Neural cell (in vitro differentiated cells): ENCODE results near the gene UBXN4. TPM values are rescaled to one million over a fixed set of nuclear protein-coding genes. Genes with fewer than 3 reads are reported as not detected.

Experiments used
- H2AFZ ChIP-seq: fragments of 200-600, 300-800 bp; sonication (generic), shearing (Covaris generic); 2 replicates; pipeline ENCODE4 v1.6.0; 2014; ENCODE audit warnings: low read depth, mild to moderate bottlenecking, antibody characterized with exemption, low read length, moderate library complexity
- H3F3A ChIP-seq: fragments of 200-600 bp; shearing (Covaris generic); 2 replicates; pipeline ENCODE4 v1.6.1; 2016; ENCODE audit warnings: mild to moderate bottlenecking, moderate library complexity, mixed read lengths, antibody characterized with exemption, low read length; ENCODE audit not compliant: insufficient read depth, poor library complexity, severe bottlenecking
- H3K27ac ChIP-seq: fragments of 200-600, 300-800 bp; sonication (generic), shearing (Covaris generic); 2 replicates; pipeline ENCODE4 v1.5.1; 2014; ENCODE audit warnings: mild to moderate bottlenecking, low read length, moderate library complexity
- H3K27me3 ChIP-seq: fragments of 300-800, 200-600 bp; sonication (generic), shearing (Covaris generic); 2 replicates; pipeline ENCODE4 v1.6.0; 2014; ENCODE audit warnings: mild to moderate bottlenecking, low read depth, low read length, moderate library complexity; ENCODE audit not compliant: insufficient read depth
- H3K36me3 ChIP-seq: fragments of 300-800, 200-600 bp; sonication (generic), shearing (Covaris generic); 2 replicates; pipeline ENCODE4 v1.5.1; 2014; ENCODE audit warnings: mild to moderate bottlenecking, antibody characterized with exemption, low read length, moderate library complexity; ENCODE audit not compliant: insufficient read depth
- H3K4me2 ChIP-seq: fragments of 300-800, 200-600 bp; sonication (generic), shearing (Covaris generic); 2 replicates; pipeline ENCODE4 v1.6.0; 2014; ENCODE audit warnings: mild to moderate bottlenecking, low read length
- H3K4me3 ChIP-seq: fragments of 300-800, 200-600 bp; sonication (generic), shearing (Covaris generic); 2 replicates; pipeline ENCODE4 v1.5.1; 2014; ENCODE audit warnings: mild to moderate bottlenecking, low read length, moderate library complexity
- H3K79me2 ChIP-seq: fragments of 200-600 bp; shearing (Covaris generic); replicated peaks from 2 replicates; pipeline ENCODE4 v1.6.0; 2014; ENCODE audit warnings: mild to moderate bottlenecking, low read length, moderate library complexity; ENCODE audit not compliant: insufficient read depth
- H3K9ac ChIP-seq: fragments of 300-800, 200-600 bp; sonication (generic), shearing (Covaris generic); 2 replicates; pipeline ENCODE4 v1.6.1; 2016; ENCODE audit warnings: mild to moderate bottlenecking, low read length, mixed read lengths
- H3K9me2 ChIP-seq: fragments of 200-600 bp; shearing (Covaris generic); 2 replicates; pipeline ENCODE4 v1.6.1; 2016; ENCODE audit warnings: mild to moderate bottlenecking, low read length, mixed read lengths; ENCODE audit not compliant: insufficient read depth
- H3K9me3 ChIP-seq: fragments of 200-600, 300-800 bp; sonication (generic), shearing (Covaris generic); 2 replicates; pipeline ENCODE4 v1.6.1; 2016; ENCODE audit warnings: mild to moderate bottlenecking, mixed run types, low read length, moderate library complexity, mixed read lengths
- H4K20me1 ChIP-seq: fragments of 200-600 bp; shearing (Covaris generic); 2 replicates; pipeline ENCODE4 v1.6.1; 2016; ENCODE audit warnings: mild to moderate bottlenecking, mixed run types; ENCODE audit not compliant: insufficient read depth
- EP300 ChIP-seq: fragments of 450-650 bp; conservative IDR thresholded peaks from 2 replicates; pipeline ENCODE4 v1.6.1; 2014; ENCODE audit warnings: antibody characterized with exemption, mild to moderate bottlenecking, moderate library complexity; ENCODE audit not compliant: poor library complexity, severe bottlenecking
- EZH2 ChIP-seq: fragments of 200-600, 300-800 bp; shearing (Covaris generic), sonication (generic); IDR thresholded peaks from 2 replicates; pipeline ENCODE4 v1.6.1; 2014; ENCODE audit warnings: antibody characterized with exemption, low read length, borderline replicate concordance, mild to moderate bottlenecking; ENCODE audit not compliant: insufficient read depth, poor library complexity, severe bottlenecking
- MXI1 ChIP-seq: fragments of 450-650 bp; conservative IDR thresholded peaks from 2 replicates; pipeline ENCODE4 v1.6.1; 2014; ENCODE audit warnings: antibody characterized with exemption, mild to moderate bottlenecking; ENCODE audit not compliant: poor library complexity, severe bottlenecking
- POLR2AphosphoS5 ChIP-seq: IDR thresholded peaks from 2 replicates; pipeline ENCODE4 v1.6.1; 2012
- RAD21 ChIP-seq: fragments of 450-650 bp; conservative IDR thresholded peaks from 2 replicates; pipeline ENCODE4 v1.6.1; 2014; ENCODE audit warnings: antibody characterized with exemption, mild to moderate bottlenecking, moderate library complexity
- SMC3 ChIP-seq: fragments of 450-650 bp; conservative IDR thresholded peaks from 2 replicates; pipeline ENCODE4 v1.6.1; 2014; ENCODE audit warnings: antibody characterized with exemption, mild to moderate bottlenecking, moderate library complexity; ENCODE audit not compliant: poor library complexity
- TAF1 ChIP-seq: IDR thresholded peaks from 2 replicates; pipeline ENCODE4 v1.6.1; 2012; ENCODE audit warnings: low read depth
- polyA plus RNA-seq: library from polyadenylated mRNA; depleted of rRNA; stranded (reverse); fragments of >200 nt; gene quantifications from 2 replicates; pipeline ENCODE4 v1.2.3, GENCODE V29; 2014
- TF ChIP-seq, protein P1 (sequence below): fragments of 450-650 bp; IDR thresholded peaks from 2 replicates; pipeline ENCODE4 v1.5.1; 2014; ENCODE audit warnings: antibody characterized with exemption, mild to moderate bottlenecking, moderate library complexity; ENCODE audit not compliant: poor library complexity, severe bottlenecking
- TF ChIP-seq, protein P2 (sequence below): IDR thresholded peaks from 2 replicates; pipeline ENCODE4 v1.6.1; 2012; ENCODE audit warnings: borderline replicate concordance

The UBXN4 gene
- polyA plus RNA-seq, 1 donor from 2014 or later, result 158 TPM

DNA sequence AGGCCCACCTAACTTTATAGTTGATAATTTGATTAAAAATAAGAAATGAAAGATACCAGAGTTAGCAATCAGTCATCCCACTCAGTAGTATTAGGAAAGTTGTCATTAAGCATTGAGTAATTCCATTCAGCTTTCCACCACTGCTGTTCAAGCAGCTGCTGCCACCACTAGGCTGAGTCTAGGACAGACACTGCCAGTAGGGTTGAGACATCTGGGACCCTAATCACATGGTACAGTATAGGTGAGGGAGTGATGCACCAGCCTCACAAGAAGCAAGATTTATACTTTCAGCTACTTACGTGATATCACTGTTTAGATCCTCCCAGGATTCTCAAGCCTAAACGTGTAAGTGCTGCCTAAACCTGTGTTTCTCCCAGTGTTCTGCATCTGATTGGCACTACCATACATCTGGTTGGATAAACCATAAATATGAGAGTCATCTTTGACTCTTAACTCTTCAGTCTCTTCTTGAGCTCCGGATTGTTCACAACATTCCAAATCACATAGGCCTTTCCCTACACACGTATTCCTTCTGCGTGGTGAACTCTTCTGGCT, 3.2 kb downstream of the UBXN4 start:
- H3K79me2 ChIP-seq, result peaks cover 59% of the 10 kb centered on the region
- H3K27ac ChIP-seq, result no peak overlapping the region
- TF ChIP-seq MXI1, result no peak
- TF ChIP-seq, protein P1, sequence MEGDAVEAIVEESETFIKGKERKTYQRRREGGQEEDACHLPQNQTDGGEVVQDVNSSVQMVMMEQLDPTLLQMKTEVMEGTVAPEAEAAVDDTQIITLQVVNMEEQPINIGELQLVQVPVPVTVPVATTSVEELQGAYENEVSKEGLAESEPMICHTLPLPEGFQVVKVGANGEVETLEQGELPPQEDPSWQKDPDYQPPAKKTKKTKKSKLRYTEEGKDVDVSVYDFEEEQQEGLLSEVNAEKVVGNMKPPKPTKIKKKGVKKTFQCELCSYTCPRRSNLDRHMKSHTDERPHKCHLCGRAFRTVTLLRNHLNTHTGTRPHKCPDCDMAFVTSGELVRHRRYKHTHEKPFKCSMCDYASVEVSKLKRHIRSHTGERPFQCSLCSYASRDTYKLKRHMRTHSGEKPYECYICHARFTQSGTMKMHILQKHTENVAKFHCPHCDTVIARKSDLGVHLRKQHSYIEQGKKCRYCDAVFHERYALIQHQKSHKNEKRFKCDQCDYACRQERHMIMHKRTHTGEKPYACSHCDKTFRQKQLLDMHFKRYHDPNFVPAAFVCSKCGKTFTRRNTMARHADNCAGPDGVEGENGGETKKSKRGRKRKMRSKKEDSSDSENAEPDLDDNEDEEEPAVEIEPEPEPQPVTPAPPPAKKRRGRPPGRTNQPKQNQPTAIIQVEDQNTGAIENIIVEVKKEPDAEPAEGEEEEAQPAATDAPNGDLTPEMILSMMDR, result peak; percentile 41
- H4K20me1 ChIP-seq, result no peaks in the 10 kb centered on the region
- no peak overlapping the region for H2AFZ ChIP-seq
- no peak overlapping the region for H3K9ac ChIP-seq
- H3K4me3 ChIP-seq, result peak overlapping the region; percentile 89
- no peaks in the 10 kb centered on the region for H3K9me3 ChIP-seq
- H3K9me2 ChIP-seq, result no peaks in the 10 kb centered on the region
- peaks cover 3% of the 10 kb centered on the region for H3K36me3 ChIP-seq
- no peak overlapping the region for H3K4me2 ChIP-seq
- H3K27me3 ChIP-seq, result no peaks in the 10 kb centered on the region
- H3F3A ChIP-seq, result peaks cover 4% of the 10 kb centered on the region

DNA sequence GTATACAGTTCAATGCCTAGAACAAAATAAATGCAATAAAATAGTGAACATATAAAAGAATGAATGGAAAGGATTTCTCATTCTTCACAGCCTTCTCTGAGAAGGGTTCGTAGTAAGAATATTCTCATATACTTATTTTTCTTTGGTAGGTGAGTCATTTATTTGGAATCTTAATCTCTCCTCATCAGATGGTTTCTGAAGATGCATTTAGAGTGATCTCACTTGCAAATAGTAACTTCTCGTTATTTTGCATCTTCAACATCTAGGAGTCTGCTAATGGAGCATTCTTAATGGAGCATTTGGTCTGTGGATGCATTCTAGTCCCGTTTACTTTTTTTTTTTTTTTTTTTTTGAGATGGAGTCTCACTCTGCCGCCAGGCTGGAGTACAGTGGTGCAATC, 3.9 kb downstream of the UBXN4 start:
- Histone ChIP-seq H3K4me3 (peak overlapping the region; percentile 89), H2AFZ (no peak overlapping the region), H3F3A (peaks cover 4% of the 10 kb centered on the region), H3K36me3 (peaks cover 3% of the 10 kb centered on the region), H3K9ac (no peak overlapping the region), H3K27me3 (no peaks in the 10 kb centered on the region), H3K27ac (no peak overlapping the region), H4K20me1 (no peaks in the 10 kb centered on the region), H3K9me2 (no peaks in the 10 kb centered on the region), H3K4me2 (no peak overlapping the region), H3K9me3 (no peaks in the 10 kb centered on the region), H3K79me2 (peaks cover 59% of the 10 kb centered on the region)
- TF ChIP-seq POLR2AphosphoS5, result no peak
- no peak for TF ChIP-seq SMC3
- TF ChIP-seq EP300, result no peak
- TF ChIP-seq RAD21, result no peak
- TF ChIP-seq, protein P2, sequence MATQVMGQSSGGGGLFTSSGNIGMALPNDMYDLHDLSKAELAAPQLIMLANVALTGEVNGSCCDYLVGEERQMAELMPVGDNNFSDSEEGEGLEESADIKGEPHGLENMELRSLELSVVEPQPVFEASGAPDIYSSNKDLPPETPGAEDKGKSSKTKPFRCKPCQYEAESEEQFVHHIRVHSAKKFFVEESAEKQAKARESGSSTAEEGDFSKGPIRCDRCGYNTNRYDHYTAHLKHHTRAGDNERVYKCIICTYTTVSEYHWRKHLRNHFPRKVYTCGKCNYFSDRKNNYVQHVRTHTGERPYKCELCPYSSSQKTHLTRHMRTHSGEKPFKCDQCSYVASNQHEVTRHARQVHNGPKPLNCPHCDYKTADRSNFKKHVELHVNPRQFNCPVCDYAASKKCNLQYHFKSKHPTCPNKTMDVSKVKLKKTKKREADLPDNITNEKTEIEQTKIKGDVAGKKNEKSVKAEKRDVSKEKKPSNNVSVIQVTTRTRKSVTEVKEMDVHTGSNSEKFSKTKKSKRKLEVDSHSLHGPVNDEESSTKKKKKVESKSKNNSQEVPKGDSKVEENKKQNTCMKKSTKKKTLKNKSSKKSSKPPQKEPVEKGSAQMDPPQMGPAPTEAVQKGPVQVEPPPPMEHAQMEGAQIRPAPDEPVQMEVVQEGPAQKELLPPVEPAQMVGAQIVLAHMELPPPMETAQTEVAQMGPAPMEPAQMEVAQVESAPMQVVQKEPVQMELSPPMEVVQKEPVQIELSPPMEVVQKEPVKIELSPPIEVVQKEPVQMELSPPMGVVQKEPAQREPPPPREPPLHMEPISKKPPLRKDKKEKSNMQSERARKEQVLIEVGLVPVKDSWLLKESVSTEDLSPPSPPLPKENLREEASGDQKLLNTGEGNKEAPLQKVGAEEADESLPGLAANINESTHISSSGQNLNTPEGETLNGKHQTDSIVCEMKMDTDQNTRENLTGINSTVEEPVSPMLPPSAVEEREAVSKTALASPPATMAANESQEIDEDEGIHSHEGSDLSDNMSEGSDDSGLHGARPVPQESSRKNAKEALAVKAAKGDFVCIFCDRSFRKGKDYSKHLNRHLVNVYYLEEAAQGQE, result no peak
- no peak for TF ChIP-seq TAF1
- TF ChIP-seq, protein P1, result no peak
- no peak for TF ChIP-seq EZH2
